Panc1 (cell line): Measurements from ENCODE around the gene NDUFS7.

Experiments
- POLR2AphosphoS5 ChIP-seq: IDR thresholded peaks from 2 replicates; pipeline ENCODE4 v1.6.1; 2012; ENCODE audit warnings: mild to moderate bottlenecking, low read depth, low read length, moderate library complexity
- REST ChIP-seq, 2 experiments: IDR thresholded peaks; 2 replicates each; pipeline ENCODE4 v1.6.1; 2011 to 2012; ENCODE audit warnings: low read depth in 2 of 2, control low read depth in 1 of 2, low read length in 1 of 2, mild to moderate bottlenecking in 1 of 2, moderate library complexity in 1 of 2; ENCODE audit not compliant: insufficient read depth in 1 of 2
- SIN3A ChIP-seq: IDR thresholded peaks from 2 replicates; pipeline ENCODE4 v1.6.1; 2012; ENCODE audit warnings: low read depth, mild to moderate bottlenecking, low read length, moderate library complexity, borderline replicate concordance; ENCODE audit not compliant: insufficient read depth
- TF ChIP-seq, protein P1 (sequence below): fragments of 450-650 bp; IDR thresholded peaks from 2 replicates; pipeline ENCODE4 v1.5.1; 2017; ENCODE audit warnings: mild to moderate bottlenecking

- TF ChIP-seq, protein P1, sequence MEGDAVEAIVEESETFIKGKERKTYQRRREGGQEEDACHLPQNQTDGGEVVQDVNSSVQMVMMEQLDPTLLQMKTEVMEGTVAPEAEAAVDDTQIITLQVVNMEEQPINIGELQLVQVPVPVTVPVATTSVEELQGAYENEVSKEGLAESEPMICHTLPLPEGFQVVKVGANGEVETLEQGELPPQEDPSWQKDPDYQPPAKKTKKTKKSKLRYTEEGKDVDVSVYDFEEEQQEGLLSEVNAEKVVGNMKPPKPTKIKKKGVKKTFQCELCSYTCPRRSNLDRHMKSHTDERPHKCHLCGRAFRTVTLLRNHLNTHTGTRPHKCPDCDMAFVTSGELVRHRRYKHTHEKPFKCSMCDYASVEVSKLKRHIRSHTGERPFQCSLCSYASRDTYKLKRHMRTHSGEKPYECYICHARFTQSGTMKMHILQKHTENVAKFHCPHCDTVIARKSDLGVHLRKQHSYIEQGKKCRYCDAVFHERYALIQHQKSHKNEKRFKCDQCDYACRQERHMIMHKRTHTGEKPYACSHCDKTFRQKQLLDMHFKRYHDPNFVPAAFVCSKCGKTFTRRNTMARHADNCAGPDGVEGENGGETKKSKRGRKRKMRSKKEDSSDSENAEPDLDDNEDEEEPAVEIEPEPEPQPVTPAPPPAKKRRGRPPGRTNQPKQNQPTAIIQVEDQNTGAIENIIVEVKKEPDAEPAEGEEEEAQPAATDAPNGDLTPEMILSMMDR: no peak
- TF ChIP-seq SIN3A (no peak), REST (IDR thresholded peaks at IDR 0.05; ENCODE audit: insufficient read depth in 1 of 2, low read depth in 2 of 2, low read length in 1 of 2) (no peak), POLR2AphosphoS5 (no peak)
Observed at GRCh38 chr19:1401889-1402217, 18.1 kb downstream of the NDUFS7 start.
